Large intestine (tissue), 3 donors: ENCODE results near the gene WWOX. TPM values are rescaled to one million over a fixed set of nuclear protein-coding genes. Genes with fewer than 3 reads are reported as not detected.

Experiments
- DNase-seq, 2 donors: peaks; one replicate each; pipeline versions ENCODE4 v3.0.0 to v3.0.0-alpha.2; 2013
- H3K27ac ChIP-seq: one replicate; pipeline ENCODE4 v1.5.1; 2013; ENCODE audit warnings: low read length
- H3K27me3 ChIP-seq: 2 replicates; pipeline ENCODE4 v1.6.1; 2013; ENCODE audit warnings: low read length; ENCODE audit not compliant: control insufficient read depth, insufficient read depth
- H3K36me3 ChIP-seq: 2 replicates; pipeline ENCODE4 v1.6.1; 2013; ENCODE audit warnings: low read length; ENCODE audit not compliant: control insufficient read depth, insufficient read depth
- H3K4me1 ChIP-seq: one replicate; pipeline ENCODE4 v1.6.1; 2013; ENCODE audit warnings: low read length; ENCODE audit not compliant: control insufficient read depth, insufficient read depth
- H3K4me3 ChIP-seq: one replicate; pipeline ENCODE4 v1.5.1; 2013; ENCODE audit warnings: low read length
- H3K9me3 ChIP-seq: one replicate; pipeline ENCODE4 v1.6.1; 2013; ENCODE audit warnings: mild to moderate bottlenecking, low read depth, low read length, moderate library complexity; ENCODE audit not compliant: control insufficient read depth
- WGBS: methylation state at CpG from one replicate; pipeline ENCODE4 v1.1.5; 2013; ENCODE audit warnings: low lambda C conversion rate; ENCODE audit not compliant: insufficient coverage; 5-methylcytosine and 5-hydroxymethylcytosine counted together
- polyA plus RNA-seq: library from polyadenylated mRNA; unstranded; fragments of 120-200 nt; gene quantifications from one replicate; pipeline ENCODE4 v1.2.1, GENCODE V29; 2013

The WWOX gene
- polyA plus RNA-seq, 1 donor: 16.2 TPM

DNA sequence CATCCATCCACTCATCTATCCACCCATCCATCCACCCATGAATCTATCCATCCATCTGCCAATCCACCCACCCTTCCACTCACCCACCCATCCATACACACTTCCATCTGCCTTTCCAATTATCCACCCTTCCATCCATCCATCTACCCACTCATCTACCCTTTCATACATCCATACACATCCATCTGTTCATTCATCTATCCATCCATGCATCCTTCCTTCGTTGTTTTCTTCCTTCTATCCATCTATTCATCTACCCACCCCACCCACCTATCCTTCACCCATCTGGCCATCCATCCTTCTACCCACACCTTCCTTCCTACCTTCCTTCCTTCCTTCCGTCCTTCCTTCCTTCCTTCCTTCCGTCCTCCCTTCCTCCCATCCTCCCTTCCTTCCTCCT is 106.1 kb downstream of the WWOX start:
- Histone ChIP-seq H3K4me3 (no peak overlapping the region), H3K4me1 (no peaks in the 10 kb centered on the region), H3K36me3 (no peaks in the 10 kb centered on the region), H3K9me3 (peaks cover 8% of the 10 kb centered on the region), H3K27me3 (no peaks in the 10 kb centered on the region), H3K27ac (no peak overlapping the region)
- DNase-seq: no peak
- 100% methylated on average over 3 of the region's 3 CpGs for WGBS

DNA sequence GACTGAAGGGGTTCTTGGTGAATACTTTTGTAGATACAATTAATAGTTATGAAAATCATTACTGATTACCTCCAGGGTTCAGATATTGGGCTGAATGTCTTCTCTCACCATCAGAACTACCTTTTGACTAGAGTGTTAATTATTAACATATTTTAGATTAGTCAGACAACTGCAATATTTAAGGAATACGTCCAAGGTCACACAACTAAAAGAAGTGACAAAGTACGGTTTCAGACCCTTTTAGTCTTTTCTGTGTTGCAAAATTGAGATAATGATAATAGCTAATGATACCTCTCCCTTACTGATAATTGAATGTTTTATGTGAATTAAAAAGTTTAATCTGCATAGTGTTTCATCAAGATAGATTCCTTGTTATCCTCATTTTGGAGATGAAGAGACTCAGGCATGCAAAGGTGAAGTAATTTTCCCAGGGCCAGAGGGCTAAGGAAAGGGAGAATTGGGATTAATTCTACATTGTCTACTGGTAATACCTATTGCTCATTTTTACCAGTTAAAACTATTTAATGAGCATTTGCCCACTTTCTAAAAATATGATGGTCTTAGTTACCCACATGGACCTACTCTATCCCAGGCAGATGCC is 107.3 kb downstream of the WWOX start:
- Histone ChIP-seq H3K36me3 (no peaks in the 10 kb centered on the region), H3K4me3 (no peak overlapping the region), H3K9me3 (peaks cover 8% of the 10 kb centered on the region), H3K27ac (no peak overlapping the region), H3K27me3 (no peaks in the 10 kb centered on the region), H3K4me1 (no peaks in the 10 kb centered on the region)
- peak in 1 of 2 donors; percentile 36 for DNase-seq
- no CpG with 5 or more reads among the region's 2 CpGs for WGBS

DNA sequence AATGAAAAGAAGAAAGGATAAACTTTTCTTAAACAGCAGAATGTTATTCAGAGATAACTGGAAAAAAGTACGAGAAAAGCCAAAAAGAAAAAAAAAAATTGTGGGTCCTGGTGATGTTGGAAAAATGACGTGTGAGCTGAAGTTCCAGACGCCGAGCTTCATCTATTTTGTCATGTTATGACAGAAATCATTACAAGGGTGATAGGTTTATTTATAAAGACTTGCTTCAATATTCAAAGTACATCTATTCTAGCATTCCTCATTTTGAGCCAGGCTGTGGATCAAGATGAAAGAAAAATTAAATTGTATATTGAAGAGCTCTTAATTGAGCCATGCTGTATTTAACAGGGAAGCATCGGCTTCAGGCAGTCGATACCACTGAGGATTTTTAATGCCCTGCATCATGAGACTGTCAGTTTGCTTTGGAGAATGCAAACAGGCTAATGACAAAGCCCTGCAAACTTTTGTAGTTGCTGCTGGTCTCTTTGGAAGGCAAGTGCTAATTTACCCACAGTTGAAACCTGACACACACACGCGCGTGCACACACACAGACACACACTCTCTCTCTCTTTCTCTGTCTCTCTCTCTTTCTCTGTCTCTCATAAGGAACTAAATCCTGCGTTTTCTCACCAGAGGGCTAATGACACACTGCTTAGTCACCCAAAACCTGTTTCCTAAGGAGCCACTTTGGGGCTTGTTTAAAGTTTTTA is 110.7 kb downstream of the WWOX start:
- H3K4me1 ChIP-seq: no peaks in the 10 kb centered on the region

DNA sequence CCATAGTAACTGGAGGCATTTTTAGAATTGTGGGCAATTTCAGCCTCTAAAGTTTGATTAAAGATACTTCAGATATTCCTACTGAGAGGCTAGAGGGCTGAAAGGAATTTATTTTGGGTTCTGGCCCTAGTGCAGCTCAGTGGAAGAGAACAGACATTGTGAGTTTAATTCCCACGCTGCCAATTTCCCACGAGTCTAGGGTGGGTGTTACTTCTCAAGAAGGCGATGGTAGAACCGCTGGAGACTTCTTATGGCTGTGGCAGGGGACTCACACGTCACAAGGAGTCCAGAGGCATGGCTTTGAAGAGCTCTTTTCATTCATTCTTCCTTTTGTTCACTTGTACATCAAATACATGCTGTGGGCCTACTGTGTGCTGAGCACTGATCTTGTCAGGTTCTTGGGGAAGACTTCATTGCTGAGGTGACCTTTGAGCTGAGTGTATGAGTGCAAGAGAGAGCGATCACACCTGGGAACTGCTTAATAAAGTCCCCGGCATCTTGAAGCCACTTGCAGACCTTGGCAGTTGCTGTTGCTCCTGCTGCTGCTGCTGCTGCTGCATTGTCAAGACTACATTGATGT is 111.7 kb downstream of the WWOX start:
- H3K4me3 ChIP-seq: no peak overlapping the region
- H3K27ac ChIP-seq: no peak overlapping the region
- WGBS: no CpG with 5 or more reads among the region's 7 CpGs
- H3K9me3 ChIP-seq: no peaks in the 10 kb centered on the region
- H3K4me1 ChIP-seq: no peaks in the 10 kb centered on the region
- no peaks in the 10 kb centered on the region for H3K27me3 ChIP-seq
- no peak for DNase-seq
- no peaks in the 10 kb centered on the region for H3K36me3 ChIP-seq

More for the DNA sequence above, 110.7 kb downstream of the WWOX start:
- Histone ChIP-seq H3K36me3 (no peaks in the 10 kb centered on the region), H3K27ac (no peak overlapping the region), H3K9me3 (peaks cover 8% of the 10 kb centered on the region), H3K27me3 (no peaks in the 10 kb centered on the region), H3K4me3 (no peak overlapping the region)
- no peak for DNase-seq
- 89% methylated on average over 1 of the region's 10 CpGs for WGBS

DNA sequence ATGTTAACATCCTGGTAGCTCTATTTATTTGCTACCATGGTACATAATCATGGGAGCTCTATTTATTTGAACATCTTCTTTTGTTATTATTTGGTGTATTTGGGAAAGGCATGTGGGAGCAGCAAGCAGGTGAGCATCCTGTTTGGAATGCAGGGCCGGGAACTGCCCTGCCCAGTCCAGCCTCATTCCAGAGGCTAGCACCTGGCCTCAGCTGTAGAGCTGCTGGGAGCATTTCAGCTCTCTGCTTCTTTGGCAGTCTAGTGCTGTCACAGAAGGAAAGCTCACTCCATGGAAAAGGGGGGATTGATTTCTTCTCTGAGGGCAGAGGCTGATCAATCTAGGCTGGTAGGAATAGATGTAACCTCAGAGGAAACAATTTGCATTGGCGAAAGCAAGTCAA is 112.5 kb downstream of the WWOX start:
- no peak overlapping the region for H3K27ac ChIP-seq
- H3K4me1 ChIP-seq: no peaks in the 10 kb centered on the region
- H3K27me3 ChIP-seq: no peaks in the 10 kb centered on the region
- no peaks in the 10 kb centered on the region for H3K9me3 ChIP-seq
- no peaks in the 10 kb centered on the region for H3K36me3 ChIP-seq
- no peak for DNase-seq
- WGBS: no CpG with 5 or more reads among the region's 2 CpGs
- no peak overlapping the region for H3K4me3 ChIP-seq

DNA sequence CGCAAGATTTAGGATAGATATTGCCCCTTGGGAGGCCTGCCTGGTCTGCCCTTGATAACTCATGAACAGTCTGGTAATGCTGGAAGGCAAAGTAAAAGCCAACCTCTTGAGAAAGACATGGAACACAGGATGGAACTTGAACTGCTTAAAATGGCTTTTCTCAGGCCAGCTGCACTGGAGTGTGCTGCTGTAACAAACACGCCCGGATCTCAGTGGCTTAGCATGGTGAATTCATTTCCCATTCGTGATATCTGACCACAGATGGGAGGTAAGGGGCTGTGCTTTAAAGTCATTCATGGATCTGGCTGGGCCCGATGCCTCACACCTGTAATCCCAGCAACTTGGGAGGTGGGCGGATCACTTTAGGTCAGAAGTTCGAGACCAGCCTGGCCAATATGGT is 113.2 kb downstream of the WWOX start:
- H3K9me3 ChIP-seq: no peaks in the 10 kb centered on the region
- no CpG with 5 or more reads among the region's 7 CpGs for WGBS
- H3K27me3 ChIP-seq: no peaks in the 10 kb centered on the region
- no peak overlapping the region for H3K27ac ChIP-seq
- no peak for DNase-seq
- no peaks in the 10 kb centered on the region for H3K36me3 ChIP-seq
- no peak overlapping the region for H3K4me3 ChIP-seq
- H3K4me1 ChIP-seq: no peaks in the 10 kb centered on the region

DNA sequence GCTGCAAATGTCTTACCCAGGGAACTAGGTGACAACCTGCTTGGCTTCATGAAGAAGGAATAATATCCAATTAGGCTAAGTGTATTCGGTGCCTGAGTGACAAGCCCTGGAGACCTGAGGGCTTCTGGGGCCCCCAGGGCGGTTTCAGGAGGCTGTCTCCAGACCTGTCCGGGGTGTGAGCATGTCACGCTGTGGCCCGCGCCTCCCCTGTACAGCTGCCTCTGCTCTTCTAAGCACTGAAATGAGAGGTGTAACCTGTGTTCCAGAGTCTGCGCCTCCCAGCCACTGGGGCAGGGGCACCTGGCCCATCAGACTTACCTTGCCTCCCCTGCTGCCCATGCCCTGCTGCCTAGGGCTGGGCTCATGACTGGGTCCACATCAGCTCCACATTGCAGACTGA is 114.3 kb downstream of the WWOX start:
- Histone ChIP-seq H3K4me1 (no peaks in the 10 kb centered on the region), H3K36me3 (no peaks in the 10 kb centered on the region), H3K9me3 (no peaks in the 10 kb centered on the region), H3K4me3 (no peak overlapping the region), H3K27me3 (no peaks in the 10 kb centered on the region), H3K27ac (no peak overlapping the region)
- no peak for DNase-seq
- no CpG with 5 or more reads among the region's 7 CpGs for WGBS

DNA sequence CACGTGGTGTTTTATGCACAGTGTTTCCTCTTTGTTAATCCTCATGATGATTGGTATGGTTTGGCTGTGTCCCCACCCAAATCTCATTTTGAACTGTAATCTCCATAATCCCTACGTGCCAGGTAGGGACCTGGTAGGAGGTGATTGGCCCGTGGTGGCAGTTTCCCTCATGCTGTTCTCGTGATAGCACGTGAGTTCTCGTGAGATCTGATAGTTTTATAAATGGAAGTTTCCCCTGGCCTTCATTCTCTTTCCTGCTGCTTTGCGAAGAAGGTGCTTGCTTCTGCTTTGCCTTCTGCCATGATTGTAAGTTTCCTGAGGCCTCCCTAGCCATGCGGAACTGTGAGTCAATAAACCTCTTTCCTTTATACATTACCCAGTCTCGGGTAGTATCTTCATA is 115.8 kb downstream of the WWOX start:
- no peaks in the 10 kb centered on the region for H3K9me3 ChIP-seq
- H3K27ac ChIP-seq: no peak overlapping the region
- no peaks in the 10 kb centered on the region for H3K36me3 ChIP-seq
- H3K4me1 ChIP-seq: no peaks in the 10 kb centered on the region
- no peak for DNase-seq
- no peaks in the 10 kb centered on the region for H3K27me3 ChIP-seq
- H3K4me3 ChIP-seq: no peak overlapping the region
- WGBS: 100% methylated on average over 1 of the region's 9 CpGs

DNA sequence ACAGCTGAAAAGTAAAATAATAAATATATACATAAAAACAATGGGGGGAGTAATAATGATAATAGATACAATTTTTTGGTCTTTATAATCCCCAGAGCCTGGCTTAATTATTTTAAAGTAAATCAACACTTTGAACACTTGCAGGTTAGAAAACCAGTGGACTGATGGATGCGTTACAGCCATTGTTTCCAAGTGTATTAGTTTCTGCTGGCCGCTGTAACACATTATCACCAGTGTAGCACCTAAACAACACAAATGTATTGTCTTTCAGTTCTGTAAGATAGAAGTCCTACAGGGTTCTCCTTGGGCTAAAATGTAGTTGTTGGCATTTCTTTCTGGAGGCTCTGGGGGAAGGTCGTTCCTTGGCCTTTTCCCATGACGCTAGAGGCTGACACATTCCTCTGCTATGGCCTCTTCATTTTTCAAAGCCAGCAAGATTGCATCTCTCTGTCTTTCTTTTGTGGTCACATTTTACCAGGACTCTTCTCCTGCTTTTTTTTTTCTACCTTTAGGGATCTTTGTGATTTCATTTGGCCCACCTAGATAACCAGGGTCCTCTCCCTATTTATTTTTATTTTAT is 116.8 kb downstream of the WWOX start:
- H3K27ac ChIP-seq: no peak overlapping the region
- no peak for DNase-seq
- no peaks in the 10 kb centered on the region for H3K9me3 ChIP-seq
- no peaks in the 10 kb centered on the region for H3K36me3 ChIP-seq
- WGBS: 100% methylated on average over 1 of the region's 4 CpGs
- H3K27me3 ChIP-seq: no peaks in the 10 kb centered on the region
- H3K4me1 ChIP-seq: no peaks in the 10 kb centered on the region
- no peak overlapping the region for H3K4me3 ChIP-seq

DNA sequence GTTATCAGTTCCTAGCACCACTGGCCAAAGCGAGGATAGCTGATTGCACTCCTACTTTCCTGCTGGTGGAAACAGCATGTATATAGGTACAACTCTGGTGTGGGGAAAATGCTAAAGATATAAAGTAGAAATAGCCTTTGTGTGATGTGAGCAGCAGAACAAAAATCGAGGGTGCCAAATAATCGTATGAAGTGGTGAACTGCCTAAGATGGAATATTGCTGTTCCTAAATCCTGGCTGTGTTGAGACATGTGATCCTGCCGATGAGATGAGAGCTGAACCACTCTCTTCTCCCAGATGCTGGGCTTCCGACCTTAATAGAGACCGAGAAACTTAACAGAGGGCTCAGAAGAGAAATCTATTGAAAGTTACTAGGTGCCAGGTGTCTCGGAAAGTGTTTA is 117.8 kb downstream of the WWOX start:
- no peaks in the 10 kb centered on the region for H3K4me1 ChIP-seq
- no peak overlapping the region for H3K4me3 ChIP-seq
- no peaks in the 10 kb centered on the region for H3K9me3 ChIP-seq
- no peaks in the 10 kb centered on the region for H3K36me3 ChIP-seq
- no peak overlapping the region for H3K27ac ChIP-seq
- H3K27me3 ChIP-seq: no peaks in the 10 kb centered on the region
- WGBS: 80% methylated on average over 1 of the region's 7 CpGs
- DNase-seq: no peak
